GM18517 (cell line): ENCODE results near the gene ST8SIA5.
"Not testable (repeated sequence)": the region's sequence is repeated elsewhere in the genome, so short reads cannot be mapped to it uniquely, and the experiment has no call there.

Experiments
- ATAC-seq: cut with Tn5 transposase; IDR thresholded peaks from one replicate; pipeline ENCODE4 v1.9.1; 2021; ENCODE audit warnings: mild to moderate bottlenecking, moderate library complexity; ENCODE audit not compliant: unreplicated experiment

The ST8SIA5 gene

GRCh38 chr18:46756559-46757201 is at the start of gene ST8SIA5:
TSS of gene ST8SIA5 (minus strand) at chr18:46757053. CDS start at chr18:46756508, 545 bp downstream.
- ATAC-seq: no peak

GRCh38 chr18:46795945-46796344 is 39.1 kb upstream of the ST8SIA5 start:
- ATAC-seq: not testable (repeated sequence)

GRCh38 chr18:46794607-46795006 is 37.8 kb upstream of the ST8SIA5 start:
- ATAC-seq: no peak

- no peak for ATAC-seq
Measured at GRCh38 chr18:46793565-46793964, 36.7 kb upstream of the ST8SIA5 start.

- no peak for ATAC-seq
Measured at GRCh38 chr18:46789088-46789487, 32.2 kb upstream of the ST8SIA5 start.

- ATAC-seq: no peak
Measured at GRCh38 chr18:46787674-46788073, 30.8 kb upstream of the ST8SIA5 start.

GRCh38 chr18:46772357-46772756 is 15.5 kb upstream of the ST8SIA5 start:
- ATAC-seq: no peak

GRCh38 chr18:46771141-46771540 is 14.3 kb upstream of the ST8SIA5 start:
- ATAC-seq: no peak

GRCh38 chr18:46770708-46771107 is 13.9 kb upstream of the ST8SIA5 start:
- ATAC-seq: no peak

GRCh38 chr18:46768166-46768921 is 11.5 kb upstream of the ST8SIA5 start:
- ATAC-seq: no peak

- ATAC-seq: no peak
Measured at GRCh38 chr18:46767217-46767616, 10.4 kb upstream of the ST8SIA5 start.

GRCh38 chr18:46764586-46764985 is 7.7 kb upstream of the ST8SIA5 start:
- no peak for ATAC-seq

GRCh38 chr18:46761059-46761769 is 4.4 kb upstream of the ST8SIA5 start:
- ATAC-seq: no peak

- ATAC-seq: no peak
Measured at GRCh38 chr18:46759890-46760289, 3.0 kb upstream of the ST8SIA5 start.

GRCh38 chr18:46756025-46756558 is 761 bp downstream of the ST8SIA5 start:
- no peak for ATAC-seq

- no peak for ATAC-seq
Measured at GRCh38 chr18:46755315-46756024, 1.4 kb downstream of the ST8SIA5 start.

- ATAC-seq: no peak
Measured at GRCh38 chr18:46754661-46755292, 2.1 kb downstream of the ST8SIA5 start.

GRCh38 chr18:46754188-46754587 is 2.7 kb downstream of the ST8SIA5 start:
- peak; percentile 71 for ATAC-seq

- ATAC-seq: no peak
Measured at GRCh38 chr18:46751882-46752281, 5.0 kb downstream of the ST8SIA5 start.

GRCh38 chr18:46750626-46751025 is 6.2 kb downstream of the ST8SIA5 start:
- no peak for ATAC-seq
